ENCODE measurements around the gene TBC1D3L.
"Not testable (repeated sequence)": the region's sequence is repeated elsewhere in the genome, so short reads cannot be mapped to it uniquely, and the experiment has no call there.

The TBC1D3L gene
- 1.6 to 2.7 (median 1.7) reads per million in 3 donors for total RNA-seq

GRCh38 chr17:37988960-37989359 lies at the start of gene TBC1D3L:
Gene TBC1D3L, minus strand, starts transcription at chr17:37989060. Its CDS starts 1,540 bp downstream, at chr17:37987520.
- H3K4me1 ChIP-seq (ENCODE audit: control insufficient read depth, insufficient read depth, low read length, poor library complexity, severe bottlenecking); H3K36me3 ChIP-seq (ENCODE audit: control insufficient read depth, insufficient read depth, low read length); H3K4me3 ChIP-seq (ENCODE audit: insufficient read depth, low read depth, low read length, poor library complexity, severe bottlenecking); H3K27me3 ChIP-seq (replicated peaks; ENCODE audit: control insufficient read depth, insufficient read depth, low read length, poor library complexity, severe bottlenecking); H3K9me3 ChIP-seq (ENCODE audit: control insufficient read depth, low read length); H3K27ac ChIP-seq (ENCODE audit: insufficient read depth, low read length, poor library complexity, severe bottlenecking); DNase-seq: not testable (repeated sequence)

GRCh38 chr17:38003676-38004075 lies 14.8 kb upstream of the TBC1D3L start, which contains the start of gene TBC1D3D:
Gene TBC1D3D, plus strand, starts transcription at chr17:38003976. Its CDS starts 1,585 bp downstream, at chr17:38005561.
- not testable (repeated sequence) for H3K27ac ChIP-seq (ENCODE audit: insufficient read depth, low read length, poor library complexity, severe bottlenecking); H3K27me3 ChIP-seq (replicated peaks; ENCODE audit: control insufficient read depth, insufficient read depth, low read length, poor library complexity, severe bottlenecking)

More at GRCh38 chr17:38003676-38004075, 14.8 kb upstream of the TBC1D3L start, which contains the start of gene TBC1D3D:
- not testable (repeated sequence) for H3K9me3 ChIP-seq (ENCODE audit: control insufficient read depth, low read length); DNase-seq; H3K4me1 ChIP-seq (ENCODE audit: control insufficient read depth, insufficient read depth, low read length, poor library complexity, severe bottlenecking); H3K36me3 ChIP-seq (ENCODE audit: control insufficient read depth, insufficient read depth, low read length); H3K4me3 ChIP-seq (ENCODE audit: insufficient read depth, low read depth, low read length, poor library complexity, severe bottlenecking)

Measured in effector memory CD4-positive, alpha-beta T cell (primary cell).